ENCODE results near the gene ARPC4. TPM values are rescaled to one million over a fixed set of nuclear protein-coding genes. Genes with fewer than 3 reads are reported as not detected.
A peak's percentile ranks its signal among the peaks of the same experiment; 100 is the strongest.

ARPC4 gene
- total and polyA plus RNA-seq, 5 experiments from 2014 or later, result 134 to 229 (median 201) TPM

GRCh38 chr3:9783954-9784353 lies 8.9 kb upstream of the ARPC4 start:
- Mint-ChIP-seq H3K9me3 (no peaks in the 10 kb centered on the region), H3K27ac (no peak overlapping the region), H3K27me3 (no peaks in the 10 kb centered on the region), H3K36me3 (peaks cover 6 to 63% (median 27%) of the 10 kb centered on the region in 3 donors), H3K4me1 (peaks cover 29 to 51% (median 50%) of the 10 kb centered on the region in 4 donors), H3K4me3 (no peak overlapping the region)
- ATAC-seq, result no peak
- POLR2A ChIA-PET, result interaction anchor here (0.7 kb wide), 1 partner anchor 23 kb away, joined by 3 read pairs; no protein-coding TSS in a partner anchor
- DNase-seq, result no peak

DNA sequence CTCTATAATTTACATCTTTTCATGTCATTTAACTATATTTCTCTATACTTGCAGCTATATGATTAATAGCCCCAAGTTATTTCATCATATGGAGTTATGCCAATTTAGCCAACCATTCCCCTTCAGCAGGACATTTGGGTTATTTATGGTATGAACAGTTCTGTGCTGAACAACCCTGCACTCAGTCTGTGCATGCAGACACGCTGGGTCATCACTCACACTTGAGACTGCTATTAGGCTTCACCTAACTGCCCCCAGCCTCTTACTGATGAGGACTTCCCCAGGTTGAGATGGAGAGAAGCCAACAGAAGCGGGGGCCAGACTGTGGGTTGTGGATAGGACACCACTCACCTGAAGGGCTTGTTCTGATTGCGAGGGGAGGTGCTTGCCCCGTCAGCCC lies 7.9 kb upstream of the ARPC4 start:
- no peaks in the 10 kb centered on the region for H3K9me3 Mint-ChIP-seq
- ATAC-seq, result no peak
- no peak for DNase-seq
- POLR2A ChIA-PET, result interaction anchor here (1.5 kb wide), 1 partner anchor 107 kb away, joined by 5 read pairs; no protein-coding TSS in a partner anchor
- H3K4me1 Mint-ChIP-seq, result peaks cover 21 to 50% (median 45%) of the 10 kb centered on the region in 4 donors
- H3K4me3 Mint-ChIP-seq, result no peak overlapping the region
- H3K27ac Mint-ChIP-seq, result no peak overlapping the region
- H3K27me3 Mint-ChIP-seq, result no peaks in the 10 kb centered on the region
- H3K36me3 Mint-ChIP-seq, result peaks cover 9 to 73% (median 32%) of the 10 kb centered on the region in 3 donors

- Mint-ChIP-seq H3K4me3 (no peak overlapping the region), H3K36me3 (peaks cover 13 to 79% (median 36%) of the 10 kb centered on the region in 3 donors), H3K9me3 (no peaks in the 10 kb centered on the region), H3K27ac (peak overlapping the region in 1 of 10 donors; percentile 17), H3K4me1 (peaks cover 20 to 50% (median 45%) of the 10 kb centered on the region in 4 donors), H3K27me3 (no peaks in the 10 kb centered on the region)
- POLR2A ChIA-PET, result interaction anchor here (1.5 kb wide), 1 partner anchor 106 kb away, joined by 5 read pairs; no protein-coding TSS in a partner anchor
- DNase-seq (no peak), ATAC-seq (no peak)
Observed at GRCh38 chr3:9785602-9786001, 7.3 kb upstream of the ARPC4 start.

GRCh38 chr3:9786209-9786739 lies 6.6 kb upstream of the ARPC4 start:
- H3K36me3 Mint-ChIP-seq, result peaks cover 13 to 78% (median 36%) of the 10 kb centered on the region in 3 donors
- no peaks in the 10 kb centered on the region for H3K9me3 Mint-ChIP-seq
- ATAC-seq (no peak), DNase-seq (no peak)
- peak overlapping the region in 2 of 10 donors; percentile 8 to 24 for H3K27ac Mint-ChIP-seq
- H3K4me3 Mint-ChIP-seq, result no peak overlapping the region
- peaks cover 24 to 48% (median 46%) of the 10 kb centered on the region in 4 donors for H3K4me1 Mint-ChIP-seq
- H3K27me3 Mint-ChIP-seq, result no peaks in the 10 kb centered on the region
- POLR2A ChIA-PET, result interaction anchor here (1.5 kb wide), 1 partner anchor 106 kb away, joined by 5 read pairs; no protein-coding TSS in a partner anchor

- DNase-seq (no peak), ATAC-seq (no peak)
- POLR2A ChIA-PET, result no interaction called here
- Mint-ChIP-seq H3K36me3 (peaks cover 13 to 72% (median 36%) of the 10 kb centered on the region in 3 donors), H3K27ac (peak overlapping the region in 7 of 10 donors; percentile 8 to 88 (median 69)), H3K4me3 (peak overlapping the region in 1 of 10 donors; percentile 11), H3K9me3 (no peaks in the 10 kb centered on the region), H3K4me1 (peaks cover 25 to 52% (median 47%) of the 10 kb centered on the region in 4 donors), H3K27me3 (no peaks in the 10 kb centered on the region)
Observed at GRCh38 chr3:9786825-9787669, 5.8 kb upstream of the ARPC4 start.

- Mint-ChIP-seq H3K36me3 (peaks cover 13 to 66% (median 32%) of the 10 kb centered on the region in 3 donors), H3K27me3 (no peaks in the 10 kb centered on the region), H3K4me3 (peak overlapping the region in 1 of 10 donors; percentile 52), H3K27ac (peak overlapping the region in 9 of 10 donors; percentile 8 to 88 (median 54)), H3K9me3 (no peaks in the 10 kb centered on the region), H3K4me1 (peaks cover 22 to 47% (median 43%) of the 10 kb centered on the region in 4 donors)
- POLR2A ChIA-PET, result no interaction called here
- no peak for DNase-seq
- ATAC-seq, result no peak
Observed at GRCh38 chr3:9787714-9788113, 5.2 kb upstream of the ARPC4 start.

DNA sequence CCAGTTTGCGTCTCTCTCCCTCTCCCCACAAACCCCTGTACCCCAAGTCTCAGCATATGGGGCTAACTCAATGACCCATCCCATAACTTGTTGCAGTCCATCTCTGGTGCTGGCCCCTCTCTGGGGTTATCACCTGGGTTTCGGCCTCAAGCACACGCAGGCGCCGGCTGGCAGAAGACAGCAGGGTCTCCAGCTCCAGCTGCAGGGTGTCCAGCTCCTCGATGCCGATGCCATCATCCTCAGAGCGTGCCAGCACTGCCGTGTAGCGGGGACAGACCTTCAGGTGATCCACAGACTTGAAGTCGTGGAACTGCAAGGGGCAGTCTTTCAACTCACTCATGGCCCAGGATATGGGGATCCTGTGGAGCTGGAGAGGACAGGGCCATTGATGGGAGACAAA lies 1.8 kb upstream of the ARPC4 start:
- ATAC-seq, result no peak
- Mint-ChIP-seq H3K27ac (peak overlapping the region in 7 of 10 donors; percentile 14 to 100 (median 98)), H3K4me1 (peaks cover 35 to 70% (median 65%) of the 10 kb centered on the region in 4 donors), H3K36me3 (peaks cover 13 to 57% (median 26%) of the 10 kb centered on the region in 3 donors), H3K9me3 (no peaks in the 10 kb centered on the region), H3K4me3 (peak overlapping the region; percentile 91 to 100 (median 96)), H3K27me3 (no peaks in the 10 kb centered on the region)
- DNase-seq, result no peak
- POLR2A ChIA-PET, result interaction anchor here (0.7 to 3.5 kb wide), 6 partner anchors 11 to 394 kb away, joined by 3 to 47 read pairs (median 4); partner anchors contain the start of genes MTMR14, OGG1 and VHL

DNA sequence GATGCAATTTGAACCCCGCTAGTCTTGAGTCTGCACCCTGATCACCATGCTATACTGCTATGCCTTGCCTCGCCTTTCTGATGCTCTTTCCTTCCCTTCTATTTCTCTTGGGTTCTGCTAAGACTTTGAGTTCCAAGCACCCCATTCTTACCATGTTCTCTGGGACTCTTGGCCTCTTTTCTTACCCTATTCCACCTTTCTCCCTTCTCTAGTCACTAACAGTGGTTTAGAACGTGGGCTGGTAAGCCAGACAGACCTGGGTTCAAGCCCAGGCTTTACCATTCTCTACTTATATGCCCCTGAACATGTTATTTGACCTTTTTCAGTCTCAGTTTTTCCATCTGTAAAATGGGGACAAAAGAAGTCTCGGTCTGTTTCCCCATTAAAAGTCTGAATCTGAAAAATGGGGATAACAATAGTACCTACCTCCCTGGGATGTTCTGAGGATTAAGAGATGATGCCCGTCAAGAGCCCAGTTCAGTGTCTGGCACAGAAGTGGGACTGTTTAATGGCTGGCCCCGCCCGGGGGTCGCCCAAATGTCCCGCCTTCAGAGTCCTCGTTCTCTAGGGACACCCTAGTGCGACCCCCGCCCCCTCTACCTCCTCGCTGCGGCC lies 985 bp upstream of the ARPC4 start:
- peaks cover 35 to 77% (median 71%) of the 10 kb centered on the region in 4 donors for H3K4me1 Mint-ChIP-seq
- ATAC-seq, result no peak
- DNase-seq, result no peak
- no peaks in the 10 kb centered on the region for H3K9me3 Mint-ChIP-seq
- H3K36me3 Mint-ChIP-seq, result peaks cover 13 to 56% (median 21%) of the 10 kb centered on the region in 3 donors
- peak overlapping the region; percentile 95 to 100 (median 99) for H3K27ac Mint-ChIP-seq
- H3K4me3 Mint-ChIP-seq, result peak overlapping the region; percentile 91 to 100 (median 96)
- POLR2A ChIA-PET, result interaction anchor here (0.6 to 3.5 kb wide), 26 partner anchors 10 to 1852 kb away, joined by 3 to 47 read pairs (median 5); partner anchors contain the start of genes BRPF1, CRELD1, FANCD2 and IL17RC
- H3K27me3 Mint-ChIP-seq, result no peaks in the 10 kb centered on the region

GRCh38 chr3:9793161-9793781 lies 389 bp downstream of the ARPC4 start:
- peak overlapping the region; percentile 95 to 100 (median 99) for H3K27ac Mint-ChIP-seq
- H3K4me3 Mint-ChIP-seq, result peak overlapping the region; percentile 91 to 100 (median 96)
- H3K9me3 Mint-ChIP-seq, result no peaks in the 10 kb centered on the region
- H3K27me3 Mint-ChIP-seq, result no peaks in the 10 kb centered on the region
- ATAC-seq (peak in 1 of 2 donors; percentile 4), DNase-seq (peak in 2 of 10 donors; percentile 28 to 31)
- peaks cover 7 to 60% (median 18%) of the 10 kb centered on the region in 3 donors for H3K36me3 Mint-ChIP-seq
- POLR2A ChIA-PET, result interaction anchor here (0.6 to 3.5 kb wide), 30 partner anchors 8 to 1850 kb away, joined by 3 to 47 read pairs (median 4); partner anchors contain the start of genes BRPF1, CRELD1, EMC3 and FANCD2
- peaks cover 36 to 77% (median 76%) of the 10 kb centered on the region in 4 donors for H3K4me1 Mint-ChIP-seq

- Mint-ChIP-seq H3K27ac (peak overlapping the region; percentile 1 to 100 (median 88)), H3K4me3 (peak overlapping the region; percentile 91 to 100 (median 96)), H3K27me3 (no peaks in the 10 kb centered on the region), H3K4me1 (peaks cover 33 to 77% (median 71%) of the 10 kb centered on the region in 4 donors), H3K36me3 (peaks cover 7 to 61% (median 15%) of the 10 kb centered on the region in 3 donors), H3K9me3 (no peaks in the 10 kb centered on the region)
- no peak for ATAC-seq
- POLR2A ChIA-PET, result interaction anchor here (0.8 kb wide), 1 partner anchor 13 kb away, joined by 3 read pairs; no protein-coding TSS in a partner anchor
- DNase-seq, result no peak
Observed at GRCh38 chr3:9794400-9794799, 1.5 kb downstream of the ARPC4 start.

DNA sequence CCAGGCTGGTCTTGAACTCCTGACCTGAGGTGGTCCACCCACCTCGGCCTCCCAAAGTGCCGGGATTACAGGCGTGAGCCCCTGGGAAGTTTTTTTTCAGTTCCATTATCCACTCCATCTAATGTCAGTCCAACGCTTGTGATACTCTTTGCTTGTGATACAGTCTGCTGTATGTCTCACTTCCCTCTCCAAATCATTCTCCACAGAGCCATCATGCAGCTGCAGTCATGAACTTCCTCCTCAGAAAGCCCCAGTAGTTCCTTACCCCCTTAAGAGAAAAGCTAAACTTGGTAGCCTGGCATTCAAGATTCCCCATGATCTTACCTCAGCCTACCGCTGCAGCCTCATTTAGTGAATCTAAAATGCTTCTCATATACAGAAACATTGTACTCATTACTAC lies 2.3 kb downstream of the ARPC4 start:
- H3K36me3 Mint-ChIP-seq, result peaks cover 2 to 61% (median 14%) of the 10 kb centered on the region in 3 donors
- peaks cover 33 to 77% (median 69%) of the 10 kb centered on the region in 4 donors for H3K4me1 Mint-ChIP-seq
- H3K9me3 Mint-ChIP-seq, result no peaks in the 10 kb centered on the region

More for the DNA sequence above, 2.3 kb downstream of the ARPC4 start:
- Mint-ChIP-seq H3K27me3 (no peaks in the 10 kb centered on the region), H3K4me3 (peak overlapping the region; percentile 49 to 96 (median 74)), H3K27ac (peak overlapping the region in 9 of 10 donors; percentile 22 to 100 (median 90))
- POLR2A ChIA-PET, result interaction anchor here (1.0 to 1.4 kb wide), 2 partner anchors 13 to 138 kb away, joined by 4 to 5 read pairs; partner anchors contain the start of gene CRELD1
- DNase-seq (no peak), ATAC-seq (no peak)
